ENCODE measurements around the gene DSN1.
"Not testable (repeated sequence)": the region's sequence is repeated elsewhere in the genome, so short reads cannot be mapped to it uniquely, and the experiment has no call there.

The DSN1 gene

DNA sequence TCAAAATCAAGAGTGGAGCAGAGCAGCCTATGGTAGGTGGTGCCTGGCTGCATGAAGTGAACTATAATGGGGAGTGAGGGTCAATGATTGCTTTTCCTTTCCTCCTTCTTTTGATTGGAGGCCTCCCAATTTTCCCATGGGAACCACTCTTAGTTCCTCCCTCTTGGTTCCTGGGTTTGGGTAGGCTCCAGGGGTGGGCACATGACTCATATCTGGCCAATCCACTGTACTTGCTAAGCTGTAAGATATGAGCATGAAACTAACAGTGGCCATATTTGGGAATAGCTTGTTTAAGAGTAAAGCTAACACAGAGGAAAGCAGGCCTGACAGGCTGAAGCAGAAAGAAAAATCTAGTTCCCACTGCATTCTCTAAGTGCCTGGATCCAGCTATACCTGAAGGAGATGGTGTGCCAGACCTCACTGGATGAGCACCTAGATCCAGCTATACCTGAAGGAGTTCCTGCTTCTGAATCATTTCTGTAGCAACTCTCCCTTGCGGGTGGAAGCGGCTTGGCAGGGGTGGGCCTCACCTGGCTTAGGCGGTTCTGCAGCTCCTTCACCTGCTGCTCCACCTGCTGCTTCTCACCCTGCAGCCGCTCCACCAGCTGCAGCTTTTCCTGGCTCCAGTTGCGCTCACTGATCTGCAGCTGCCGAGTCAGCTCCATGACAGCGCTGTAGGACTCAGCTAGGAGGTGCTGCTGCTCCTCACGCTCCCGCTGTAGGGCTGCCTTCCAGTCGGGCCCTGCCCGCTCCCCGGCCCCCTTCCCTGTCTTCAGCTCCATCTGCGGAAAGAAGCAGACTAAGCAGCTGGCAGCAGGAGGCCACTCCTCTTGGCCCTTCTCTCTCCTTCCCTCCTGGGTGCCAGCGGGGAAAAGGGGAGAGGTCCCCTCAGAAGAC is 29.0 kb upstream of the DSN1 start:
- no peaks in the 10 kb centered on the region for H3K4me1 Mint-ChIP-seq
- H3K27me3 Mint-ChIP-seq, result no peaks in the 10 kb centered on the region
- no peak overlapping the region for H3K27ac Mint-ChIP-seq
- no peak overlapping the region for H3K4me3 Mint-ChIP-seq
- DNase-seq, result no peak
- ATAC-seq, result no peak
- no peaks in the 10 kb centered on the region for H3K9me3 Mint-ChIP-seq

DNA sequence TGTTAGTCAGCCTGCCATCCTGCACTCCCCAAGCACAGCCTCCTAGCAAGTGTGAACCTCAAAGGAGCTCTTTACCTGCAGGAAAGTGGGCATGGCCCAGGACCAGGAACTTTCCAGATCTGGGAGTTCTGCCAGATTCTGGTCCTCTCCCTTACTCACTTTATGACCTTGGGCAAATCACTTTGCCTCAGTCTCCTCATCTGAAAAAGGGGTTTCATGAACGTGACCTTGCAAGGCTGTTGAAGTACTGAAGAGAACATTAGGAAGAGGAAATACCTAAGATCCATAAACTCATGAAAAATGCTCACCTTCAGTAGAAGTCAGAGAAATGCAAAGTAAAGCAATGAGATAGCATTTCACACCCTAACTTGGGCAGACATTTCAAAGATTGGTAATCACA is 26.8 kb upstream of the DSN1 start:
- Mint-ChIP-seq H3K27me3 (no peaks in the 10 kb centered on the region), H3K27ac (no peak overlapping the region), H3K9me3 (no peaks in the 10 kb centered on the region), H3K4me3 (no peak overlapping the region), H3K4me1 (no peaks in the 10 kb centered on the region)
- no peak for ATAC-seq
- DNase-seq, result no peak

DNA sequence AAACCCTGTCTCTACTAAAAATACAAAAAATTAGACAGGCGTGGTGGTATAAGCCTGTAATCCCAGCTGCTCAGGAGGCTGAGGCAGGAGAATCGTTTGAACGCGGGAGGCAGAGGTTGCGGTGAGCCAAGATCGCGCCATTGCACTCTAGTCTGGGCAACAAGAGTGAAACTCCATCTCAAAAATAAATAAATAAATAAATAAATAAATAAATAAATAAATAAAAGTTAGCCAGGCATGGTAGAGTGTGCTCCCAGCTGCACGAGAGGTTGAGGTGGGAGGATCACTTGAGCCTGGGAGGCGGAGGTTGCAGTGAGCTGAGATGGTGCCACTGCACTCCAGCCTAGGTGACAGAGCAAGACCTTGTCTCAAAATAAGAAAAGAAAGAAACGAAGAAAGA is 25.8 kb upstream of the DSN1 start:
- not testable (repeated sequence) for H3K4me1 Mint-ChIP-seq, DNase-seq

DNA sequence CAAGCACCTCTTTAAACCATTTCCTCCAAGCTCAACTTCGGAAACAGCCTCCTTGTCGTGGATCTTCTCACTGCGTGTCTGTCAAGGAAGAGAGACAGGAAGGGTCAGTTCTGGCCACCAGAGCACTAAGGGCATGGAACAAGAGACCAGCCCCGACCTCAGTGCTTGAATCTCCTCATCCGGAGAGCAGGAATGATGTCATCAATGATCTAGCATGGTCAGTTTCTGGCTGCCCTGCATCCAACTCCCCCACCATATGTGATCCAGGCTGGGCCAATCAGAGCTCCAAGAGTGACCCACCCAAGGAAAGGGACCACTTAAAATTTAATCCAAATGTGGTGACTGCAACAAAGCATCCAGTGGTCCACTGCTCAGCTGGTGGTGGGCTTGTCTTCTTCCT is 23.3 kb upstream of the DSN1 start:
- Mint-ChIP-seq H3K27me3 (no peaks in the 10 kb centered on the region), H3K9me3 (no peaks in the 10 kb centered on the region), H3K27ac (no peak overlapping the region), H3K4me1 (no peaks in the 10 kb centered on the region), H3K4me3 (no peak overlapping the region)
- ATAC-seq (no peak), DNase-seq (no peak)

More for the DNA sequence above, 25.8 kb upstream of the DSN1 start:
- H3K9me3 Mint-ChIP-seq, ATAC-seq, H3K4me3 Mint-ChIP-seq, H3K27me3 Mint-ChIP-seq, H3K27ac Mint-ChIP-seq: not testable (repeated sequence)

DNA sequence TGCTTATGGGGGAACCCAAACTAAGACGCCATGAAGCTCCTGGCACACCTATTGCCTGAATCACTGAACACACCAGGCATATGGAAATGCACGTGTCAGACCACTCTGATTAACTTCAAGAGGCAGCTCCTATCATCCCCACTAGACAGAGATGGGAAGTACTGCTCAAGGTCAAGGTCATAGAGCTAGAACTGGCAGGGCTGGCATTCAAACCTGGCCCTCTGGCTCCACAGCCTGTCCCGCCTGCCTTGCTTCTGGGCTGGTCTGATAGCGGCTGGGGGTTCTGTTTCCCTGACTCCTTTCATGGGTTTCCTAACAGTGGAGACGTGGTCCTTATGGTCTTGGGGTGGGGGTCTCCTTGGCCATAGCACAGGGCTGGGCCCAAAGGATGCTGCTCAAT is 22.6 kb upstream of the DSN1 start:
- DNase-seq, result no peak
- H3K27ac Mint-ChIP-seq, result no peak overlapping the region
- no peaks in the 10 kb centered on the region for H3K4me1 Mint-ChIP-seq
- no peak overlapping the region for H3K4me3 Mint-ChIP-seq
- H3K9me3 Mint-ChIP-seq, result no peaks in the 10 kb centered on the region
- no peaks in the 10 kb centered on the region for H3K27me3 Mint-ChIP-seq
- no peak for ATAC-seq

DNA sequence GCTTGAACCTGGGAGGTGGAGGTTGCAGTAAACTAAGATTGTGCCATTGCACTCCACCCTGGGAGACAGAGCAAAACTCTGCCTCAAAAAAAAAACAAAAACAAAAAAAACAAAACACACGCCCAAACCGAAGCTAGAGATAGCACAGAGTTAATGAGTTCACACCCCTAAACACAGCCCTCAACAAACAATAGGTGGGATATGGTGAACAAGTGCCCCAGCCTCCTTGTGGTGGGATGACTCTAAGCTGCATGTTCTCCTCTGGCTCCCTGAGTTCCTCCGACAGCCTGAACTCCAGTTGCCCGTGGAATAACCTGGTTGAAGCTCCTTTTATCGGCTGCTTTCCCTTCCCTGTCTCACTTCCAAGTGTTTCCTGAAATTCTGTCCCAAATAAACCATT is 22.1 kb upstream of the DSN1 start:
- H3K27ac Mint-ChIP-seq, result no peak overlapping the region
- H3K4me3 Mint-ChIP-seq, result no peak overlapping the region
- no peaks in the 10 kb centered on the region for H3K9me3 Mint-ChIP-seq
- H3K27me3 Mint-ChIP-seq, result no peaks in the 10 kb centered on the region
- no peak for ATAC-seq
- no peaks in the 10 kb centered on the region for H3K4me1 Mint-ChIP-seq
- no peak for DNase-seq

DNA sequence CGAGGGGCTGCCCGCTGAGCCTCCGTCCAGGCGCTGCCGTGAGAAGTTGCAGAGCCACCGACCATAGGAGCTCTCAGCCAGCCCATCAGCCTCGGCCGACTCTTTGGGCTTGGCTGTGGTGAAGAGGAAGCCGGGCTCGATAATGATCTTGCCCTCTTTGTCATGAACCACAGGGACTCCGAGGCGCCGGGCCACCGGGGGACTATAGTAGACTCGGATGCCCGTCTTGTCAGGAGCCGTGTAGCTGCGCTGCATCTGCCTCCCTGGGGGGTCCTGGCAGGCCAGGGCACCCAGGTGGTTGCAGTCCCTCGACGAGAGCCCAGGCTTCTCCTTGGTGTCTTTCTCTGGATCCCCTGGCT is 20.5 kb upstream of the DSN1 start:
- no peak for ATAC-seq
- Mint-ChIP-seq H3K4me3 (no peak overlapping the region), H3K9me3 (no peaks in the 10 kb centered on the region), H3K27me3 (no peaks in the 10 kb centered on the region), H3K4me1 (no peaks in the 10 kb centered on the region), H3K27ac (no peak overlapping the region)
- DNase-seq, result no peak

DNA sequence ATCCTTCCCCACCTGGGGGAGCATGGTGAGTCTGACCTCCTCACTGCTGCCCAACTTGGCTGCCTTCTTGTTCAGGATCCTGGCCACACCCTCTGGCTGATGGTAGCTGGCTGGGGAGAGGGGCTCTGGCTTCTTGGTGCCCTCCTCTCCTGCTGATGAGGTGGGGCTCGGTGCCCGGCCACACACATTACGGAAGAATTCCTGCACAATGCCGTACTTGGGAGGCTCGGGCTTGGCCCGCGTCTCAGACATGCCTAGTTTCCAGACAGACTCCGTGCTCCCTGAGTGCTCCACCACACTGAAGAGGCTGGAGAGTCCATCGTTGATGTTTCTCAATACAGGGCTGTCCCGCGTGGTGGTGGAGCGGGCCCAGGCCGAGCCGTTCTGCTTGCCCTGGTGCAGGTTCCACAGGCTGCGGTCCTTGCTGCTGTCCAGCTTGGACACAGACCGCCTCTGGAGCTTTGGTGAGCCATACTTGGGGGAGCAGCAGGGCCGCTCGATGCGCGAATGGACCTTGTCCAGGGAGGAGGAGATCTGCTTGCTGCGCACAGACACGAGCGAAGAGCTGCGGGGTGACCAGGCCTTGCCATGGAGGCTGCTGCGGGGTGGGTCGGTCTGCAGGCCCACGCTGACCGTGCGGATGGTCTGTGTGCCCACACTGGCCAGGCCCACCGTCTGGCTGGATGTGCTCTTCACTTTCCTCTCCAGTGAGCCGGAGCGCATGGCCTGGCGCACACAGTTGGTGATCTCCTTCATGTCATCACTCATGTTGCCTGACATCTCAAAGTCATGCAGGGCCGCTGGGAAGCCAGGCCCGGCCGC is 19.9 kb upstream of the DSN1 start:
- Mint-ChIP-seq H3K27ac (no peak overlapping the region), H3K4me1 (no peaks in the 10 kb centered on the region), H3K4me3 (no peak overlapping the region), H3K27me3 (no peaks in the 10 kb centered on the region), H3K9me3 (no peaks in the 10 kb centered on the region)
- no peak for ATAC-seq
- DNase-seq, result no peak

DNA sequence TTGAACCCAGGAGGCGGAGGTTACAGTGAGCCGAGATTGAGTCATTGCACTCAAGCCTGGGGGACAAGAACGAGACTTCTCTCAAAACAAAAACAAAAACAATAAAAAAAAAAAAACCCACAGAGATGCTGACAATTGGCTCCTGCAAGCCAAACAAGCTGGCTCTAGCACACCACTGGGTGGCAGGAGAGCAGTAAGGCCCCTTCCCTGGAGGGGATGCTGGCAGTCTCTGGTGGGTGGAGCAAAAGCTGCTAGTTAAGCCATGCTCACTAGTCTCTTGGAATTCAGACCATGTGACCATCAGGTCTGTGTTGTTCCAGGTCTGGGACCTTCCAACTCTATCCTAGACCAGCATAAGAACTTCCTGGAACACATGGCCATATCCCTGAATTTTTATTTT is 18.9 kb upstream of the DSN1 start:
- H3K4me3 Mint-ChIP-seq, result no peak overlapping the region
- no peak for ATAC-seq
- no peak for DNase-seq
- H3K4me1 Mint-ChIP-seq, result no peaks in the 10 kb centered on the region
- no peak overlapping the region for H3K27ac Mint-ChIP-seq
- no peaks in the 10 kb centered on the region for H3K9me3 Mint-ChIP-seq
- no peaks in the 10 kb centered on the region for H3K27me3 Mint-ChIP-seq

DNA sequence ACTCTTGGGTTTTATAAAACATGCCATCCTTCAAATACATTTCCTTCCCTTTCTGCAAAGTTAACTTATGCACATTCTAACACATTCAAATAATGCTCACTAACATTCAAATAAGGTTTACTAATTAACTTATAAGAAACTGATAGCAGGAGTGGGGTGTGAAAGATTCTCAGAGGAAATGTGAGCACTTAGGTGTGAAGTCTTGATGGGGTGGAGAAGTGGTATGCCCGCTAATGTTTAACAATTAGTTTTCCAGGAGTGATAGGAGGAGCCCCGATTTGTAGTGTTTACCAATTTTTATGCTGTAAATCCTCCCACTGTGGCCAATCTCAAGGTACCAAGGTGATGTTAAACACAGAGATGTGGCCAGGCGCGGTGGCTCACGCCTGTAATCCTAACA is 18.3 kb upstream of the DSN1 start:
- Mint-ChIP-seq H3K4me3 (no peak overlapping the region), H3K9me3 (no peaks in the 10 kb centered on the region), H3K4me1 (no peaks in the 10 kb centered on the region), H3K27me3 (no peaks in the 10 kb centered on the region), H3K27ac (no peak overlapping the region)
- ATAC-seq, result no peak
- DNase-seq, result no peak

DNA sequence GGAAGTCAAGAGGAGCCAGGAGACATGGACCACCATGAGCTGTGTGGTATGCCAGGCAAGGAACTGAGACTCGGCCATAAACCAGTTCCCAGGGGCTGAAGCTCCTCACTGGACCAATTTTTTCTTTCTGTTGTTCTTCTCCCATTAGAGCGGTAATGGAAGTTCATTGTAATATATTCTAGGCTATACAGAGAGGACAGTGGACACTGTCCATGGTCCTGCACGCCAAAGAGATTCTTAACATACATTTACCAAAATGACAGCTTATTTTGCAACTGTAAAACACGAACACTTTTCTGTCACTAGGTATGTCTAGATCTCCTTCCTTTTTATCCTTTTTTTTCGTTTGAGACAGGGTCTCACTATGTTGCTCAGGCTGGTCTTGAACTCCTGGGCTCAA is 13.1 kb upstream of the DSN1 start:
- Mint-ChIP-seq H3K27ac (peak overlapping the region in 1 of 2 donors; percentile 22), H3K4me3 (no peak overlapping the region), H3K27me3 (no peaks in the 10 kb centered on the region)

DNA sequence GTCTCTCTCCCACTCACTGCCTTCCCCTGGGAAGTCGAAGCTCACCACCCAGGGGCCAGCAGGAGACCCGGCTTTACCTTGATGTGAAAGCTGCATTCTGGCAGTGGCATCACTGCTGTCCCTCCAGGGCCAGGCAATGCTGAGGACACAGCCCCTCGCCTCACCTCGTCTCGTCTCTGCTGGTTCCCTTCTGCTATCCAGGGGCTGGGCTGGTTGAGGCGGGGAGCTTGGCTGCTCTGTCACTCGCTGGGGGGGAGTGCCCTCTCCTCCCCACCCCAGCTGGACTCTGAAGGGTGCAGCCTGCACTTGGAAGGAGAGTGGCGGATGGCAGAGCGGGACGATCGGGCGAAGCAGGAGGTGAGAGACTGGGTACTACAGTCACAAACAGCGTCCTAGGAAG is 12.7 kb upstream of the DSN1 start:
- peak overlapping the region in 1 of 2 donors; percentile 22 for H3K27ac Mint-ChIP-seq
- H3K4me1 Mint-ChIP-seq, result no peaks in the 10 kb centered on the region
- no peak overlapping the region for H3K4me3 Mint-ChIP-seq

More for the DNA sequence above, 13.1 kb upstream of the DSN1 start:
- Mint-ChIP-seq H3K4me1 (no peaks in the 10 kb centered on the region), H3K9me3 (no peaks in the 10 kb centered on the region)
- DNase-seq (no peak), ATAC-seq (no peak)

DNA sequence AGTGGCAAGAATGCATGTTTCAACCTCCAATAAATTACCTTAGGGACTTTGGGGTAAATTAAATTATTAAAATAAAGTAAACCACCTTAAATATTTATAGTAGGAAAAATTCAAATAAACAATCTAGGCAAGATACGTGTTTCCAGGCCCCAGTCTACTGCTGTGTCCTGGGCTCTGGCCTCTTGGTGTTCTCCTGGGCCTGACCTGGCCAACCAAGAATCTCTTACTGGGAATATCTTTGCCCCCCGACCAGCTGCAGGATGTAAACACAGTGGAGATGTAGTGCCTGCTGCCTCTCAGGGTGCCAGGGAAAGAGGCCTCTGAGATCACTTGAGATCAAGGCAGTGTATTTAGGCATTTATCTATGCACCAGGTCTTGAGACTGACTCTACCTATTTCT is 11.7 kb upstream of the DSN1 start:
- Mint-ChIP-seq H3K27me3 (no peaks in the 10 kb centered on the region), H3K4me1 (no peaks in the 10 kb centered on the region), H3K4me3 (no peak overlapping the region), H3K9me3 (no peaks in the 10 kb centered on the region), H3K27ac (no peak overlapping the region)
- DNase-seq, result no peak
- no peak for ATAC-seq

More for the DNA sequence above, 12.7 kb upstream of the DSN1 start:
- Mint-ChIP-seq H3K9me3 (no peaks in the 10 kb centered on the region), H3K27me3 (no peaks in the 10 kb centered on the region)
- DNase-seq (no peak), ATAC-seq (no peak)

DNA sequence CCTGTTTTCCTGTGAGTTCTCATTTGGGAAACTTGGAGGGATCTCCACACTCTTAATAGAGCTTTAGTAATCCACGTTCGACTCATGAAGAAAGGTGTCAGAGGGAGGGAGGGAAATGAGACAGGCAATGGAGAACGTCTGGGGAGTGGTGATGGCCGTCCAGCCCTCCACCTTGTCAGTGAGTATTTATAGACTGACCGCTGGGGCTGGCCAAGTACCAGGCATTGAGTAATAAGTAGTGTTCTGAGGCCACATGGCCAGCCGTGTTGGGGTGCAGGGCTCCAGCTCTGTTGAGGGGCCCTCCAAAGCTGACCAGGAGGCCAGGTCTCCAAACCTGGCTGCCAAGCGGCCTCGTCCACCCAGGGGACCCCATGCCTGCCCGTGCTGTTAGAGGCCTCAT is 11.3 kb upstream of the DSN1 start:
- Mint-ChIP-seq H3K9me3 (no peaks in the 10 kb centered on the region), H3K4me3 (no peak overlapping the region), H3K4me1 (no peaks in the 10 kb centered on the region), H3K27ac (no peak overlapping the region), H3K27me3 (no peaks in the 10 kb centered on the region)
- no peak for ATAC-seq
- no peak for DNase-seq

DNA sequence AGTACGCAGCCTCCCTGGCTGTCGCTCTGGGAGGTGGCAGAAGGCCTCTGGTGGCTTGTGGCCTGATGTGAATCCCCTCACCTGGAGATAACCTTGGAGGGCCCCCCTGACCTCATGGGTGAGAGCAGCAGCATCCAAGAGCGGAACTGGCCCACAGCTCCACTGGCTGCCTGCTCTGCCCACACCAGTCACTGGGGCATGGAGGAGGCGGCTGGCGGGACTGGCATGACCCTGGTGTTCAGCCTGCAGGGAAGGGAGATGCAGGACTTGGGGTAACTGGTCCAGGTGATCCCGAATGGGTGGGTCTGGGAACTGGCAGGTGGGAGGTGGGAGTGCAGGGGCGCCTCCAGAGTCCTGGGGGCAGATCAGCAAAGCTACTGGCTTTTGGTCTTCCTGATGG is 10.6 kb upstream of the DSN1 start:
- Mint-ChIP-seq H3K4me3 (no peak overlapping the region), H3K9me3 (no peaks in the 10 kb centered on the region), H3K27ac (no peak overlapping the region), H3K4me1 (no peaks in the 10 kb centered on the region), H3K27me3 (no peaks in the 10 kb centered on the region)
- DNase-seq (no peak), ATAC-seq (no peak)

DNA sequence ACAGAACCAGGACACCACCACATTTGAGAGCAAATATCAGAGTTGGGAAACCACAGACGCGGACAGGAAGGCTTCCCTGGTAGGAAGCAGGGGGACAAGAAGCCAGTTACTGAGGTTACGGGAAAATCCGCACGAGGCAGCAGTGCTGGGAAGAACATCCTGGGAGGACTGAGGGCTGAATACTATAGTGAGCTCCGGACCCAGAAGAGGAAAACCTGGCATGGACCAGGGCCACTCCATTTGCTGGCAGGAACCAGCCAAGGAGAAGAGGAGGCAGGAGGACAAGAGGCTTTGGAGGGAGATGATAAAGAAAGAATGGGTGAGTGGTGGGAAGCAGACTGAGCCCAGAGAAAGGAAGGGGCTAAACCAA is 6.1 kb upstream of the DSN1 start:
- DNase-seq, result no peak
- Mint-ChIP-seq H3K4me1 (peaks cover 5% of the 10 kb centered on the region), H3K27me3 (no peaks in the 10 kb centered on the region), H3K27ac (no peak overlapping the region), H3K9me3 (no peaks in the 10 kb centered on the region), H3K4me3 (no peak overlapping the region)
- ATAC-seq, result no peak

Data from stimulated activated naive CD8-positive, alpha-beta T cell treated with anti-CD3 and anti-CD28 coated beads, Interleukin-15, amount 100 ng/mL, for 72 hours (primary cell).